ENCODE measurements around the gene LAMA5.

Gene LAMA5

DNA sequence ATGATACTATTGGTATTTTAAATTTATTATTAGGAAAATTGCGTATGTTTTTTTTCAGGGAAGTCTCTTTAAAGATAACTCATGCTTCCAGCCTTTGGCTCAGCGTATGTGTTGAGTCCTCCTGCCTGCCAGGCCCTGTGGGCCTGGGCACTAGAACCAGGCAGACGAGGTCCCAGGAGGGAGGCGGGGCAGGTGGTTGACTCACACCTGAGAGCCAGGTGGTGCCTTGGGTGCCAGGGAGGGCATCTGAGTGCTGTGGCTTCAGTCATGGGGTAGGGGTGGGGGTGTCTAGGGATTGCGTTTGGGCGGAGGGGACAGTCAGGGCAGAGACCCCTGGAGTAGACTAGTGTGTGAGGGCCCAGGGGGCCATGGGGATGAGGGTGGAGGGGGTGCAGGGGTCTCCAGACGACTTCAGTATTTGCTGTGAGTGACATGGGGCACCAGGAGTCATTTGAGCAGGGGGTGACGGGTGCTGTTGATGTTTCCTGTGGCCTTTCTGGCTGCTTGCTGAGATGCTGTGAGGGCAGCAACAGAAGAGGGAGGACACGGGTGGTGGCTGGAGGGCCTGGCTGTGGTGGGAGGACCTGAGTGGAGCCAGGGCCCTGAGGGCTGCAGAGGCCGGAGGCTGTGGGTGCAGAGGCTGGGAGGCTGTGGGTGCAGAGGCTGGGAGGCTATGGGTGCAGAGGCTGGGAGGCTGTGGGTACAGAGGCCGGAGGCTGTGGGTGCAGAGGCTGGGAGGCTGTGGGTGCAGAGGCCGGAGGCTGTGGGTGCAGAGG lies 79.2 kb downstream of the LAMA5 start:
- intact Hi-C loops (cut with DNase I) = no loop called here
- DNase-seq = no peak

- no peak for DNase-seq
- intact Hi-C loops (cut with DNase I) = no loop called here
Measured at GRCh38 chr20:62287129-62287528, 80.0 kb downstream of the LAMA5 start.

DNA sequence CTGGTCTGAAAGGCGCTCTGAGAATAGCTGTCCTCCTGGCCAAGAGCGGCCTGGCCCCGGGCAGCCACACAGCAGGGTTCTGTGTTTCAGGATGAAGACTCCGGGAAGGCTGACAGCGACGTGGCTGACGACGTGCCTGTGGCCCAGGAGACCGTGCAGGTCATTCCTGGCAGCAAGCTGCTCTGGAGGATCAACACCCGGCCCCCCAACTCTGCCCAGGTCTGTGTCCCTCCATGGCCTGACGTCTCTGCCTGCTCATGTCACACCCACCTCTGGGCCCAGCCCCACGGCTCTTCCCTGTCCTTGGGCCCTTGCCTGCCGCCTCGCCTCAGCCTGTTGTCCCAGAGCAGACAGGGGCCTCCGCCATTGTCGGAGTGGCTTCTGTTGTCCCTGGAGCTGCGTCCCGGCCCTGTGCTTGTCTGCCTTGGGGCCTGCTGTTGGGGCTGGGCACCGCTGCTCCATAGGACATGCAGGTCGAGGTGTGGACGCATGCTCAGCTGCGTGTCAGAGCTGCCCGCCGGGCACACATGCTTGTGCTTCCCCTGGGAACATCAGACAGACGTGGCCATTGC lies 80.5 kb downstream of the LAMA5 start:
- no peak for DNase-seq
- intact Hi-C loops (cut with DNase I) = no loop called here

DNA sequence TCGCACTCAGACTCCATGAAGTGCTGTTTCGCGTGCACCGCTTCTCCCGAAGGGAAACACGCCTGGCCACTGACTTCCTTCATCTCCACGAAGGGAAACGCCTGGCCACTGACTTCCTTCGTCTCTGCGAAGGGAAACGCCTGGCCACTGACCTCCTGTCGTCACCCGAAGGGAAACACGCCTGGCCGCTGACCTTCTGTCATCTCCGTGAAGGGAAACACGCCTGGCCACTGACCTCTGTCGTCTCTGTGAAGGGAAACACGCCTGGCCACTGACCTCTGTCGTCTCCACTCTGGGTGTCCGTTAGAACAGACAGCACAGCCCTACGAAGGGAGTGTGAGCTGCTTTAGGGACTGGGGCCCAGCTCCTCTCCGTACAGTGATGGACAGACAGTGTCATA lies 81.4 kb downstream of the LAMA5 start:
- intact Hi-C loops (cut with DNase I) = no loop called here
- no peak for DNase-seq

DNA sequence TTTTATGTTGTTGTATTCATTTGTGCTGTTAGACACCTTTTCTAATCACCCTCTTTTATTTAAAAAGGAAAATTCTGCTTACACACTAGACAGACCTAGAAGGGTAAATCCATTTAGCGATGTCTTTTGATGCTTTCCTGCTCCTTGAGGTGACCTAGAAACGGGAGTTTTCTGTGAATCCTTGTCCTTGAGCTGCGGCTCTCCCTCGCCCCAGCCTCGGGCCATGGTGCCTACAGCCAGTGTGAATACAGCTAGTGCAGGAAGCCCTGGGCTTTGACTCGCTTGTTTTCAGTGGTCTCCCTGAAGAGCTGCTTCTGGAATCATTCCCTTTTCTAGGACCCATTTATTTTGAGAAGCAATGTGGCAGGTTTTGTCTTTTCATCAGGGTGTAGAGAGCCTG lies 82.0 kb downstream of the LAMA5 start:
- no peak for DNase-seq
- intact Hi-C loops (cut with DNase I) = no loop called here

DNA sequence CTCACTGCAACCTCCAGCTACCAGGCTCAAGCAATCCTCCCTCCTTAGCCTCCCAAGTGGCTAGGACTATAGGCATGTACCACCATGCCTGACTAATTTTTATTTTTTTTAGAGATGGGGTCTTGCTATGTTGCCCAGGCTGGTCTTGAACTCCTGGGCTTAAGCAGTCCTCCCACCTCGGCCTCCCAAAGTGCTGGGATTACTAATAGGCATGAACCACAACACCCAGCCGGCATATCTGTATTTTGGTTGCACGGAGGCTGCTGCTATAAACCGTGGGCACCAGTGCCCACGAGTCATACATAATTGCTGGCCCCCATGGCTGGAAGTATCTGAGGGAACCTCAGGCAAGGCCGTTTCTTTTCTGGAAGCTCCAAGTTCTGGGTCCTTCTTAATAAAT lies 82.7 kb downstream of the LAMA5 start:
- intact Hi-C loops (cut with DNase I) = no loop called here
- DNase-seq = no peak

- no peak for DNase-seq
- intact Hi-C loops (cut with DNase I) = no loop called here
Measured at GRCh38 chr20:62282877-62283503, 84.1 kb downstream of the LAMA5 start.

DNA sequence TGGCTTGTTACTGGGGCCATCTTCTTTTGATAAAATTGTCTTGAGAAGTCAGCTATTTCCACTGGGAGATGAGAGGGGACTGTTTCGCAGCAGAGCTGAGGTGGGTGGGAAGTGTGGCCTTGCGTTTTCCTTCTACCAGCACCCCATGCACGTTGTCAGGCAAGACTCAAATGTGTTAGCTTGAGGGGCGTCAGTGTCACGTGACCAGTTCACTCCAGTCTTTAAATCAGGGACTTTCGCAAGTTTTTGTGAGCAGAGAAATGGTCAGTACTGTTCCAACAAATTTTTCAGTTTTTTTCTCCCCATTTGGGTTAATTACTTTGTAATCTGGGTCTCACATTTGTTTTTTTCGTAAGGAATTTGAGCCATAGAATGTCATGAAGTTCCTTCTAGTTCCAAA lies 85.0 kb downstream of the LAMA5 start:
- no peak for DNase-seq
- intact Hi-C loops (cut with DNase I) = no loop called here

- intact Hi-C loops (cut with DNase I) = no loop called here
- no peak for DNase-seq
Measured at GRCh38 chr20:62281161-62281933, 85.8 kb downstream of the LAMA5 start.

GRCh38 chr20:62280303-62280702 lies 86.8 kb downstream of the LAMA5 start:
- intact Hi-C loops (cut with DNase I) = no loop called here
- peak in 11 of 42 donors; percentile 21 to 63 (median 44) for DNase-seq

DNA sequence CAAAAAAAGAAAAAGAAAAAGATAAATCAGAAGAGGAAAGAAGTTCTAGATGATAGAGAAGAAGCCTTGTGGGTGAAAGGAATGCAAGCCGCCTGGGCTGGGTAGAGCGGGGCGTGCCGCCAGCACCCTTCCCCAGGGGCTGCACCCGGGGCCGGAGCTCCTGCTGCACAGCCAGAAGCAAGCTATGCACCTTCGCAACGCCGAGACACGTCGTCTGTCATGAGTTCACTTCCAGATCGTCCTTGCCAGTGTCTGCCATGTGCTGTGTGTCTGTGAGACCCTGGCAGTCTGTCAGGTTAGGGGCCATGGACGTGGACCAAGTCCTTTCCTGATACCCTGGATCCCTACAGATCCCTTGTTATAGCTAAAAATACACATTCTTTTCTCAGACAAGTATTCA lies 89.9 kb downstream of the LAMA5 start:
- intact Hi-C loops (cut with DNase I) = no loop called here
- DNase-seq = no peak

DNA sequence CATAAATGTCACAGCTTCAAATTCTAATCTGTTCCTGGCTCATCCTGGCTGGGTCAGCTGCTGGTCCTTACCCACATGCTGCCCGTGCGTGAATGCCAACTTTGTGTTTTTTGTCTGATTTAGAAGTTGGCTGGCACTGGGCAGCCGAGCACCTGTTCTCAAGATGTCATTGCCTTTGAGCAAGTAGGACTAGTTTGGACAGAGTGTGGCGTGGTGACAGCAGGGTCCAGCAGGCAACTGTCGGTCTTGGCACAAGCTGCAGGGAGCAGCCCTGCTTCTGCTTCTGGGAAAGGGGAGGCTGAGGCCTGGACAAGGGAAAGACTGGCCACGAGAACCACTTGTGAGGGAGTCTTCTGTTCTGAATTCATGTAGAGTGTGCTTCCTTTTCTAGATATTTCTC lies 90.7 kb downstream of the LAMA5 start:
- intact Hi-C loops (cut with DNase I) = no loop called here
- DNase-seq = peak in 5 of 42 donors; percentile 28 to 36 (median 32)

GRCh38 chr20:62275219-62275618 lies 91.9 kb downstream of the LAMA5 start:
- intact Hi-C loops (cut with DNase I) = no loop called here
- DNase-seq = no peak

- intact Hi-C loops (cut with DNase I) = no loop called here
- peak; percentile 35 to 96 (median 80) for DNase-seq
Measured at GRCh38 chr20:62274332-62274950, 92.7 kb downstream of the LAMA5 start.

DNA sequence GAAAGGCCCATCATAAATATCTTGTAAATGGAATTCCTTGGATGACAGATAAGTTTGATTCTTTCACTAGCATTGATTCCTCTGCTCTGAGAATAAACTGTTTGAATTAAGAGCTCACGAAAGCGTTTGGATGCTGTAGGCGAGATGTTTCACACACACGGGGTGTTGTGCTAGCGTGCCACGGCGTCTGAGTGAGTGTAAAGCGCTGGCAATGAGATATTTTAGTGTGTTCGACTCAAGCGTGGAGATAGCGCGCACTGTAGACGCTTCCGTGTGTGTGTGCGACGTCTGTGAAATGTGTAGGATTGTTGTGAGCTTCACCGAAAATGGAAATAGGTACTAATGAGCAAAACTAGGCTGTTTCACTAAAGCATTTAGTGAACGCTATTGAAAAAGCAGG lies 93.7 kb downstream of the LAMA5 start:
- intact Hi-C loops (cut with DNase I) = no loop called here
- peak in 18 of 42 donors; percentile 26 to 70 (median 43) for DNase-seq

GRCh38 chr20:62272200-62272599 lies 94.9 kb downstream of the LAMA5 start:
- intact Hi-C loops (cut with DNase I) = no loop called here
- DNase-seq = no peak

DNA sequence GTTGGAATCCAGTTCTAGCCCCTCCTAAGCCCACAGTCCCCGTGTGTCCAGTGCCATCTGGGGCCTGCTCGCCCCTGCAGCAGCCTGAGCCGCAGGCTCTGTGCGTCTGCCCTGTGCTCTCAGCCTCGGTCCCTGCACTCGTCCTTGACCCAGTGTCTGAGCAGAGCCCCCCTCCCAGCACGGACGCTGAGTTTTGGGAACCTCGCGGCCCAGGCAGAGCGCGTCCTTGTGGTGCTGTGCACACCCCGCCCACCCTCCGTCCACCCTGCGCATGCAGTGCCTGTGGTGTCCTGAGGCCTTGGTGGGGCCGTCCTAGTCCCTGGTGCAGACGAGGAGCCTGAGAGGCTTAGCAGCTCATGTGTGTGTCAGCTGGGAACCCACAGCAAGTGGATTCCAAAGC lies 97.2 kb downstream of the LAMA5 start:
- DNase-seq = no peak

DNA sequence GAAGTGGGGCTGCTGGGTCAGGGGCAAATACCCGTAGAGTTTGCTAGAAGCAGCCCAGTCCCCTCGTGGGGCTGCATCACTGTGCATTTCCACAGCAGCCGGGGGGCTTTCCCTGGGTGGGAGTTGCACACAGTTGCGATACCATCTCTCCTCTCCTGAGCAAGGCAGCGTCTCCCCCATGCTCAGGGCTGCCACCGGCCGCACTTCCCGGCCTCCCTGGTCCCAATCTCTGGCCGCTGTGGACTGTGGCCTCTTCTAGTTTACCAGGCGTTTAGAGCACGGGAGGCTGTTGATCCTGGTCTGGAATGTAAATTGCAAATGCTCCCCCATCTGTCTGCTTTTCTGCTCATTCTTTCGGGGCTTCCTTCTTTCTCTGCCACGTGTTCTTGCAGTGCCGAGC lies 97.7 kb downstream of the LAMA5 start:
- intact Hi-C loops (cut with DNase I) = no loop called here
- no peak for DNase-seq

More for the DNA sequence above, 97.2 kb downstream of the LAMA5 start:
- intact Hi-C loops (cut with DNase I) = no loop called here

- intact Hi-C loops (cut with DNase I) = no loop called here
- DNase-seq = no peak
Measured at GRCh38 chr20:62268228-62268900, 98.7 kb downstream of the LAMA5 start.

Data from head of caudate nucleus (tissue), 42 donors.